ENCODE results near the gene OR51B6. TPM values are rescaled to one million over a fixed set of nuclear protein-coding genes. Genes with fewer than 3 reads are reported as not detected.

The OR51B6 gene
- total and polyA plus RNA-seq, 2 donors (not counting 3 experiments of a cell fraction or from before 2014, with no cell fraction given): not detected

DNA sequence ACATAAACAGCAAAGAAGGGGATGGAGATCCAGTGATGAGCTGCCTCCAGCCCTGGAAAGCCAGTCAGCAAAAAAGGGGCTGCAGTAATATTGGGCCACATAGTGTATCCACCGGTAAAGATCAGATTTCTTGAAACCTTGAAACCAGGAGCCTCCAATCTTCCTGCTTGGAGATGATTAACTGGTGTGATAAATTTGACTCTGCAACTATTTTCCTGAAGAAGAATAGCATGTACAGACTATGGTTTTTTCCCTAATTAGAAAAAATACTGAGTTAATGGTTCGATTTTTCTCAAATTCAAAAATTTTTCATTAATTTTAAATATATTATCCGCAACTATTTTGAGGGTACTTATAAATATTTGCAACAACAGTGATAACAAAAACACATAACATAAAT is 27.1 kb upstream of the OR51B6 start, which contains the start of gene OR51B2:
Gene OR51B2, minus strand, starts transcription at position 101 of the 400 bp plus-strand sequence. Its CDS starts 0 bp downstream, at position 101.
- intact Hi-C loops (cut with micrococcal nuclease): no loop called here
- CTCF ChIA-PET: interaction anchor here (0.6 kb wide), 1 partner anchor 8 kb away, joined by 3 read pairs; no protein-coding TSS in a partner anchor
- no peak for FAIRE-seq

DNA sequence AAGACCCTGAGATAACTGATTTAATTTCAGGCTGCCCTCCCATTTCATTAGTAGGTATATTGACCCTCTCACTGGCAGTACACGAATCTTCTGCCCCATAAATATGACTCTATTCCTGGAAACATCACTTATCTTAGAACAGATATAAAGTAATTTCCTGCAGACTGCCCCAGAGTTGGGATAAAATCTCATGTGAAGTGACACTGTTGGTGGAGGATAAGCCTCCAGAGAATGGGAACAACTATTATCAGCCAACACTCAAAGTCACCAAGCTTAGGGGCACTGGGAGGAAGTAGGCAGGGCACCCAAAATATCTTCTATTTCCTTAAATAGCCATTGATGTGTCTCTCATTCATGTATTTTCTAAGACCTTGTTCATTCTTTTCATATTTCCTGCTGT is 16.1 kb upstream of the OR51B6 start:
- no peaks in the 10 kb centered on the region for H3K9me1 ChIP-seq (replicated peaks; ENCODE audit: control insufficient read depth, extremely low read depth, insufficient read depth, low read length)
- no peaks in the 10 kb centered on the region for H3K36me3 ChIP-seq (ENCODE audit: control insufficient read depth in 2 of 2, extremely low read depth in 1 of 2, insufficient read depth in 2 of 2, low read length in 2 of 2)
- no peak overlapping the region for H3K4me3 ChIP-seq (replicated peaks in 1 of 3; ENCODE audit: insufficient read depth in 1 of 3, low read depth in 1 of 3, low read length in 3 of 3)
- no peak for DNase-seq (ENCODE audit: low read depth, low spot score)
- H3K9ac ChIP-seq (replicated peaks; ENCODE audit: extremely low read depth, insufficient read depth, low read length): no peak overlapping the region
- intact Hi-C loops (cut with micrococcal nuclease): no loop called here
- ChIA-PET POLR2A (no interaction called here), CTCF (no interaction called here)
- no TSS peak for BruUV-seq (replicated peaks)
- TF ChIP-seq, protein P1, sequence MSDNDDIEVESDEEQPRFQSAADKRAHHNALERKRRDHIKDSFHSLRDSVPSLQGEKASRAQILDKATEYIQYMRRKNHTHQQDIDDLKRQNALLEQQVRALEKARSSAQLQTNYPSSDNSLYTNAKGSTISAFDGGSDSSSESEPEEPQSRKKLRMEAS (IDR thresholded peaks at IDR 0.05; ENCODE audit: insufficient read depth, insufficient read length): no peak
- H4K20me1 ChIP-seq (replicated peaks; ENCODE audit: control insufficient read depth, extremely low read depth, insufficient read depth, low read length): no peaks in the 10 kb centered on the region
- FAIRE-seq: no peak
- no peaks in the 10 kb centered on the region for H3K79me2 ChIP-seq (ENCODE audit: control insufficient read depth, insufficient read depth, low read length)
- H3K4me2 ChIP-seq (ENCODE audit: insufficient read depth, low read length): no peak overlapping the region
- dilution Hi-C loops (cut with MboI; ENCODE audit: extremely low pct_ligation_motif_present, low sequenced_read_pairs): no loop called here
- no peak overlapping the region for H3K27ac ChIP-seq (ENCODE audit: insufficient read depth, low read depth, low read length)
- no peak overlapping the region for H2AFZ ChIP-seq (ENCODE audit: low read depth, low read length)
- H3K27me3 ChIP-seq (ENCODE audit: control insufficient read depth in 2 of 2, insufficient read depth in 2 of 2, low read length in 2 of 2): no peaks in the 10 kb centered on the region
- no peaks in the 10 kb centered on the region for H3K4me1 ChIP-seq (ENCODE audit: control insufficient read depth, extremely low read depth, insufficient read depth, low read length)
- H3K9me3 ChIP-seq (replicated peaks; ENCODE audit: control insufficient read depth, insufficient read depth, low read length): no peaks in the 10 kb centered on the region

More for the DNA sequence above, 27.1 kb upstream of the OR51B6 start, which contains the start of gene OR51B2:
- no peak within 1 kb of the TSS for H3K9ac ChIP-seq (replicated peaks; ENCODE audit: extremely low read depth, insufficient read depth, low read length)
- POLR2A ChIA-PET: no interaction called here
- H3K36me3 ChIP-seq (ENCODE audit: control insufficient read depth in 2 of 2, extremely low read depth in 1 of 2, insufficient read depth in 2 of 2, low read length in 2 of 2): no peaks in the 10 kb centered on the region
- no peak for DNase-seq (ENCODE audit: low read depth, low spot score)
- no peaks in the 10 kb centered on the region for H3K9me1 ChIP-seq (replicated peaks; ENCODE audit: control insufficient read depth, extremely low read depth, insufficient read depth, low read length)
- H3K27ac ChIP-seq (ENCODE audit: insufficient read depth, low read depth, low read length): no peak within 1 kb of the TSS
- H4K20me1 ChIP-seq (replicated peaks; ENCODE audit: control insufficient read depth, extremely low read depth, insufficient read depth, low read length): no peaks in the 10 kb centered on the region
- H3K79me2 ChIP-seq (ENCODE audit: control insufficient read depth, insufficient read depth, low read length): no peaks in the 10 kb centered on the region
- H3K9me3 ChIP-seq (replicated peaks; ENCODE audit: control insufficient read depth, insufficient read depth, low read length): no peaks in the 10 kb centered on the region
- no peak within 1 kb of the TSS for H2AFZ ChIP-seq (ENCODE audit: low read depth, low read length)
- TF ChIP-seq, protein P2, sequence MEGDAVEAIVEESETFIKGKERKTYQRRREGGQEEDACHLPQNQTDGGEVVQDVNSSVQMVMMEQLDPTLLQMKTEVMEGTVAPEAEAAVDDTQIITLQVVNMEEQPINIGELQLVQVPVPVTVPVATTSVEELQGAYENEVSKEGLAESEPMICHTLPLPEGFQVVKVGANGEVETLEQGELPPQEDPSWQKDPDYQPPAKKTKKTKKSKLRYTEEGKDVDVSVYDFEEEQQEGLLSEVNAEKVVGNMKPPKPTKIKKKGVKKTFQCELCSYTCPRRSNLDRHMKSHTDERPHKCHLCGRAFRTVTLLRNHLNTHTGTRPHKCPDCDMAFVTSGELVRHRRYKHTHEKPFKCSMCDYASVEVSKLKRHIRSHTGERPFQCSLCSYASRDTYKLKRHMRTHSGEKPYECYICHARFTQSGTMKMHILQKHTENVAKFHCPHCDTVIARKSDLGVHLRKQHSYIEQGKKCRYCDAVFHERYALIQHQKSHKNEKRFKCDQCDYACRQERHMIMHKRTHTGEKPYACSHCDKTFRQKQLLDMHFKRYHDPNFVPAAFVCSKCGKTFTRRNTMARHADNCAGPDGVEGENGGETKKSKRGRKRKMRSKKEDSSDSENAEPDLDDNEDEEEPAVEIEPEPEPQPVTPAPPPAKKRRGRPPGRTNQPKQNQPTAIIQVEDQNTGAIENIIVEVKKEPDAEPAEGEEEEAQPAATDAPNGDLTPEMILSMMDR (IDR thresholded peaks at IDR 0.05; ENCODE audit: extremely low read depth in 1 of 2, insufficient read depth in 1 of 2, low read depth in 1 of 2, low read length in 2 of 2): no peak
- TF ChIP-seq, protein P1 (IDR thresholded peaks at IDR 0.05; ENCODE audit: insufficient read depth, insufficient read length): no peak
- H3K4me3 ChIP-seq (replicated peaks in 1 of 3; ENCODE audit: insufficient read depth in 1 of 3, low read depth in 1 of 3, low read length in 3 of 3): no peak within 1 kb of the TSS
- no peaks in the 10 kb centered on the region for H3K27me3 ChIP-seq (ENCODE audit: control insufficient read depth in 2 of 2, insufficient read depth in 2 of 2, low read length in 2 of 2)
- BruUV-seq (replicated peaks): no TSS peak
- no peaks in the 10 kb centered on the region for H3K4me1 ChIP-seq (ENCODE audit: control insufficient read depth, extremely low read depth, insufficient read depth, low read length)
- H3K4me2 ChIP-seq (ENCODE audit: insufficient read depth, low read length): no peak within 1 kb of the TSS
- dilution Hi-C loops (cut with MboI; ENCODE audit: extremely low pct_ligation_motif_present, low sequenced_read_pairs): no loop called here
